A673 (cell line): ENCODE measurements around the gene ELL2.

Experiments used
- EZH2 ChIP-seq: fragments of 200-600 bp; sonication (generic); IDR thresholded peaks from 2 replicates; pipeline ENCODE4 v1.6.1; 2017; ENCODE audit warnings: borderline replicate concordance, low read depth, mild to moderate bottlenecking, mixed read lengths, antibody characterized with exemption, low read length; ENCODE audit not compliant: poor library complexity, severe bottlenecking
- TF ChIP-seq, protein P1 (sequence below): fragments of 300-800, 200-600 bp; sonication (generic); conservative IDR thresholded peaks from 2 replicates; pipeline ENCODE4 v1.5.1; 2017; ENCODE audit warnings: low read depth, mild to moderate bottlenecking, antibody characterized with exemption, low read length, moderate library complexity, mixed read lengths

DNA sequence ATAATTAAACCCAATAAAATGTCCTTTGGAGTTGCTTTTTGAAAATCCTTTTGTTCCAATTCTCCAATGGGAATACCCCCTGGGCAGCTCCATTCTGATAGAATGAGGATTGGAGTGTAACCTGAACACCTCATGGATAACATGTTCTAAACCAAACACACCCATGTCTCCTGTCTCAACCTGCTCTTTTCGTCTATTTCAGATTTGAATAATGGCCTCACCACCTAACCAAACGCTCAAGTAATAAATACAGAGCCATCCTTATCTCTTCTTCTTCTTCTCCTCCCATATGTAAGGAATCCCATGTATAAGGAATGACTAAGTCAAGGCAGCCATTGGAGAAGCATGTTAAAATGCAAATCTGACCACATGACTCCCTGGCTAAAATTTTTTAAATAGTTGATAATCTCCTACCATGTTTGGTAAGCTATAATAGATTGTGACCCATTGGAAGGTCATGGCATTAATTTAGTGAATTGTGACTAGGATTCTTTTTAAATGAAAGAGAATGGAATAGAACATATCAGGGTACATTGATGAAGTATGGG, 26.0 kb downstream of the ELL2 start:
- TF ChIP-seq, protein P1, sequence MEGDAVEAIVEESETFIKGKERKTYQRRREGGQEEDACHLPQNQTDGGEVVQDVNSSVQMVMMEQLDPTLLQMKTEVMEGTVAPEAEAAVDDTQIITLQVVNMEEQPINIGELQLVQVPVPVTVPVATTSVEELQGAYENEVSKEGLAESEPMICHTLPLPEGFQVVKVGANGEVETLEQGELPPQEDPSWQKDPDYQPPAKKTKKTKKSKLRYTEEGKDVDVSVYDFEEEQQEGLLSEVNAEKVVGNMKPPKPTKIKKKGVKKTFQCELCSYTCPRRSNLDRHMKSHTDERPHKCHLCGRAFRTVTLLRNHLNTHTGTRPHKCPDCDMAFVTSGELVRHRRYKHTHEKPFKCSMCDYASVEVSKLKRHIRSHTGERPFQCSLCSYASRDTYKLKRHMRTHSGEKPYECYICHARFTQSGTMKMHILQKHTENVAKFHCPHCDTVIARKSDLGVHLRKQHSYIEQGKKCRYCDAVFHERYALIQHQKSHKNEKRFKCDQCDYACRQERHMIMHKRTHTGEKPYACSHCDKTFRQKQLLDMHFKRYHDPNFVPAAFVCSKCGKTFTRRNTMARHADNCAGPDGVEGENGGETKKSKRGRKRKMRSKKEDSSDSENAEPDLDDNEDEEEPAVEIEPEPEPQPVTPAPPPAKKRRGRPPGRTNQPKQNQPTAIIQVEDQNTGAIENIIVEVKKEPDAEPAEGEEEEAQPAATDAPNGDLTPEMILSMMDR: no peak
- no peak for TF ChIP-seq EZH2
